K562 (cell line): Measurements from ENCODE around the gene MAST4. TPM values are rescaled to one million over a fixed set of nuclear protein-coding genes. Genes with fewer than 3 reads are reported as not detected.

ENCODE experiments used
- ATAC-seq: fragments of 200-7000 bp; cut with Tn5 transposase; 3 replicates; pipeline ENCODE4 v1.9.1; 2020; ENCODE audit warnings: moderate library complexity
- BruUV-seq: library from RNA; stranded (reverse); fragments of 400-500 nt; replicated peaks from 2 replicates; lab custom pipeline; 2021; lab: Mats Ljungman, UMichigan
- CTCF ChIA-PET: fragments of 300-600 bp; formaldehyde crosslinking; extraction: SDS; loops from one replicate; lab custom pipeline; 2021; ENCODE audit warnings: low intra/inter-chr PET ratio; lab: Yijun Ruan, JAX
- POLR2A ChIA-PET: fragments of 300-600, 350-650 bp; sonication (Branson Sonifier 250); formaldehyde crosslinking; extraction: SDS; loops from one replicate; lab custom pipeline; 2021; ENCODE audit warnings: antibody characterized with exemption, inconsistent platforms; lab: Yijun Ruan, JAX
- DNase-seq, 4 experiments: peaks; one replicate each; pipeline versions ENCODE4 v3.0.0 to v3.0.0-alpha.2; 2011 to 2018; ENCODE audit warnings: low spot score in 3 of 4, mixed read lengths in 3 of 4; ENCODE audit errors: extremely low read depth in 1 of 4
- FAIRE-seq: peaks from 2 replicates; lab custom pipeline; 2011; peaks lifted over from hg19 to GRCh38; lab: Jason Lieb, UNC
- H2AFZ ChIP-seq: 2 replicates; pipeline ENCODE4 v1.6.0; 2011; ENCODE audit warnings: low read depth, low read length, control low read depth, inconsistent platforms
- H3K27ac ChIP-seq: fragments of 200-600 bp; 3 replicates; pipeline ENCODE4 v1.8.0; 2011; ENCODE audit warnings: low read depth, mild to moderate bottlenecking, control low read depth, inconsistent platforms, low read length, moderate library complexity, mixed read lengths; ENCODE audit errors: extremely low read depth
- H3K27me3 ChIP-seq, 2 experiments: fragments of 300-600 bp in 1 of 2; 2 replicates in 1 of 2; 3 replicates in 1 of 2; pipeline versions ENCODE4 v1.6.0 to v1.8.0; 2011; ENCODE audit warnings: inconsistent platforms in 2 of 2, low read length in 2 of 2, mild to moderate bottlenecking in 1 of 2, mixed read lengths in 1 of 2, moderate library complexity in 1 of 2; ENCODE audit not compliant: control insufficient read depth in 2 of 2, insufficient read depth in 2 of 2
- H3K36me3 ChIP-seq: fragments of 300-600 bp; 3 replicates; pipeline ENCODE4 v1.8.0; 2011; ENCODE audit warnings: mild to moderate bottlenecking, low read length, inconsistent platforms; ENCODE audit not compliant: control insufficient read depth, insufficient read depth
- H3K4me1 ChIP-seq, 2 experiments: fragments of 200-600 bp in 1 of 2; replicated peaks in 1 of 2; 2 replicates in 1 of 2; 3 replicates in 1 of 2; pipeline versions ENCODE4 v1.5.1 to v1.8.0; 2011; ENCODE audit warnings: inconsistent platforms in 2 of 2, low read length in 2 of 2, mild to moderate bottlenecking in 1 of 2, mixed read lengths in 1 of 2, moderate library complexity in 1 of 2; ENCODE audit not compliant: control insufficient read depth in 2 of 2, insufficient read depth in 2 of 2
- H3K4me2 ChIP-seq: 2 replicates; pipeline ENCODE4 v1.6.1; 2011; ENCODE audit warnings: low read length, control low read depth, inconsistent platforms, mixed read lengths; ENCODE audit not compliant: insufficient read depth
- H3K4me3 ChIP-seq: fragments of 200-600 bp; sonication (generic), shearing (Covaris generic); 2 replicates; pipeline ENCODE4 v1.5.1; 2016; ENCODE audit warnings: control low read depth, inconsistent platforms
- H3K79me2 ChIP-seq: fragments of 200-600 bp; 3 replicates; pipeline ENCODE4 v1.8.0; 2011; ENCODE audit warnings: low read length, inconsistent platforms; ENCODE audit not compliant: control insufficient read depth, insufficient read depth
- H3K9ac ChIP-seq, 2 experiments: 2 replicates each; pipeline versions ENCODE4 v1.6.0 to v1.6.1; 2011; ENCODE audit warnings: low read depth in 2 of 2, low read length in 2 of 2, control low read depth in 1 of 2, inconsistent platforms in 1 of 2, mild to moderate bottlenecking in 1 of 2, mixed read lengths in 1 of 2; ENCODE audit not compliant: insufficient read depth in 1 of 2
- H3K9me1 ChIP-seq: one replicate; pipeline ENCODE4 v1.6.0; 2011; ENCODE audit warnings: inconsistent platforms, mild to moderate bottlenecking, low read length, moderate library complexity; ENCODE audit not compliant: control insufficient read depth, insufficient read depth
- H3K9me3 ChIP-seq: replicated peaks from 2 replicates; pipeline ENCODE4 v1.5.1; 2011; ENCODE audit warnings: low read depth, low read length, inconsistent platforms; ENCODE audit not compliant: control insufficient read depth, insufficient read depth
- H4K20me1 ChIP-seq: replicated peaks from 2 replicates; pipeline ENCODE4 v1.6.1; 2011; ENCODE audit warnings: low read length, inconsistent platforms, mixed read lengths; ENCODE audit not compliant: control insufficient read depth, insufficient read depth
- MIER1 ChIP-seq: fragments of 450-650 bp; IDR thresholded peaks from 2 replicates; pipeline ENCODE4 v1.6.1; 2016; ENCODE audit warnings: antibody characterized with exemption, mild to moderate bottlenecking, low read depth
- SP1 ChIP-seq: sonication (generic); formaldehyde crosslinking; IDR thresholded peaks from 2 replicates; pipeline ENCODE4 v1.8.1; 2022; ENCODE audit warnings: mild to moderate bottlenecking, missing genetic modification reagents
- SP2 ChIP-seq: IDR thresholded peaks from 2 replicates; pipeline ENCODE4 v1.6.1; 2011; ENCODE audit warnings: mild to moderate bottlenecking, low read depth, low read length, moderate library complexity; ENCODE audit not compliant: poor library complexity, severe bottlenecking; ENCODE audit errors: extremely low read depth
- TOE1 ChIP-seq, 2 experiments: fragments of 450-650 bp in 1 of 2; sonication (generic) in 1 of 2; formaldehyde crosslinking in 1 of 2; IDR thresholded peaks; 2 replicates each; pipeline versions ENCODE4 v1.7.1 to v1.8.0; 2016 to 2022; ENCODE audit warnings: borderline replicate concordance in 2 of 2, mild to moderate bottlenecking in 2 of 2, antibody characterized with exemption in 1 of 2, inconsistent platforms in 1 of 2, low read depth in 1 of 2, missing genetic modification reagents in 1 of 2, moderate library complexity in 1 of 2
- ZFP30 ChIP-seq: fragments of 250-450 bp; sonication (Bioruptor Pico); IDR thresholded peaks from 2 replicates; pipeline ENCODE4 v1.8.0; 2022; ENCODE audit warnings: moderate library complexity, mild to moderate bottlenecking, inconsistent platforms, borderline replicate concordance
- WGBS: fragments of 100-300 bp; shearing (Covaris generic); methylation state at CpG from one replicate; pipeline ENCODE4 v1.1.6; 2016; ENCODE audit warnings: low coverage, mixed read lengths; ENCODE audit not compliant: insufficient coverage; ENCODE audit errors: missing lambda C conversion rate; 5-methylcytosine and 5-hydroxymethylcytosine counted together
- in situ Hi-C: fragments of 300-500 bp; cut with MboI; formaldehyde crosslinking; loops from 4 replicates; pipeline ENCODE4 v1.15.0; 2018; ENCODE audit warnings: inconsistent platforms, mixed read lengths
- intact Hi-C: fragments of 100-400 bp; cut with micrococcal nuclease; formaldehyde crosslinking; loops from 2 replicates; pipeline ENCODE4 v1.14.2; 2022
- polyA plus RNA-seq, 8 experiments: library from polyadenylated mRNA; depleted of rRNA in 4 of 8; stranded (reverse) in 5 of 8; unstranded in 3 of 8; fragments of >200 nt; fragmentation: Nextera tagmentation in 2 of 8; fragmentation: Illumina TruSeq in 1 of 8; extraction: Ambion mirVana in 2 of 8; extraction: Trizol in 1 of 8; gene quantifications; 2 replicates each; pipeline versions ENCODE4 v1.2.1 to v1.2.3, GENCODE V29; 2011 to 2014; ENCODE audit warnings: inconsistent platforms in 1 of 8, missing spikeins in 1 of 8
- total RNA-seq, 7 experiments: library from RNA; depleted of rRNA in 6 of 7; stranded (reverse); fragments of >200 nt in 6 of 7; fragmentation: Illumina TruSeq in 2 of 7; extraction: Trizol in 2 of 7; gene quantifications; 2 replicates each; pipeline versions ENCODE4 v1.2.1 to v1.2.3, GENCODE V29; 2011 to 2021; ENCODE audit warnings: low replicate concordance in 1 of 7
- TF ChIP-seq, protein P1 (sequence below), 2 experiments: fragments of 150-350 bp in 1 of 2; IDR thresholded peaks; 2 replicates each; pipeline ENCODE4 v1.6.1; 2012 to 2016; ENCODE audit warnings: low read depth in 2 of 2, low read length in 2 of 2, mild to moderate bottlenecking in 1 of 2, moderate library complexity in 1 of 2
- TF ChIP-seq, protein P2 (sequence below), 2 experiments: fragments of 250-450 bp in 1 of 2; fragments of 450-650 bp in 1 of 2; sonication (Bioruptor Pico) in 1 of 2; IDR thresholded peaks; 2 replicates each; pipeline versions ENCODE4 v1.6.1 to v1.8.0; 2016 to 2021; ENCODE audit warnings: mild to moderate bottlenecking in 2 of 2, moderate library complexity in 2 of 2, missing compliant biosample characterization in 1 of 2, missing genetic modification characterization in 1 of 2
- TF ChIP-seq, protein P3 (sequence below): sonication (generic); formaldehyde crosslinking; IDR thresholded peaks from 2 replicates; pipeline ENCODE4 v1.9.0; 2022; ENCODE audit warnings: mild to moderate bottlenecking, missing genetic modification reagents

The MAST4 gene
- total and polyA plus RNA-seq, 9 of the 15 experiments (the other 6 are each of a cell fraction or from before 2014, with no cell fraction given), result 0.88 to 10.1 (median 5.2) TPM

DNA sequence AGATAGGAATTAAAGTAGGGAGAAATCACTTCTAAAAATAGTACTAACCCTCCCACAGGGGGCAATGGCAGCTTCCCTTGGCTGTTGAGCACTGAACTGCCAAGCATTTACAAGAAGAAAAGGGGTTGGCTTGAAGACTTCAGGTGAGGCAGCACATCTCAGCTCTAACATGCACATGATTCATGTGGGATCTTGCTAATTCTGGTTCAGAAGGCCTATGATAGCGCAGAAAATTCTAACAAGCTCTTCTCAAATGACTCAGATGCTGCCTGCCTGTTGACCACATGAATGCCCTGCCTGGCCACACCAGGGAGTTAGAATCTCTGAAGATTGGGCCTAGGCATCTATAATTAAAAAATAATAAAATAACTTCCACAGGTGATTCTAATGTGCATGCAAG lies 577.8 kb downstream of the MAST4 start:
- no peak overlapping the region for H2AFZ ChIP-seq
- no peaks in the 10 kb centered on the region for H3K79me2 ChIP-seq
- H3K27ac ChIP-seq, result no peak overlapping the region
- H4K20me1 ChIP-seq, result no peaks in the 10 kb centered on the region
- WGBS, result 41% methylated on average over 1 of the region's 1 CpG
- no peaks in the 10 kb centered on the region for H3K9me1 ChIP-seq
- ATAC-seq (no peak), FAIRE-seq (no peak), DNase-seq (no peak)
- H3K9ac ChIP-seq, result no peak overlapping the region
- no peaks in the 10 kb centered on the region for H3K9me3 ChIP-seq
- H3K4me1 ChIP-seq, result no peaks in the 10 kb centered on the region
- in situ Hi-C loops (no loop called here), intact Hi-C loops (no loop called here)
- H3K4me3 ChIP-seq, result no peak overlapping the region
- H3K36me3 ChIP-seq, result no peaks in the 10 kb centered on the region
- TF ChIP-seq, protein P1, sequence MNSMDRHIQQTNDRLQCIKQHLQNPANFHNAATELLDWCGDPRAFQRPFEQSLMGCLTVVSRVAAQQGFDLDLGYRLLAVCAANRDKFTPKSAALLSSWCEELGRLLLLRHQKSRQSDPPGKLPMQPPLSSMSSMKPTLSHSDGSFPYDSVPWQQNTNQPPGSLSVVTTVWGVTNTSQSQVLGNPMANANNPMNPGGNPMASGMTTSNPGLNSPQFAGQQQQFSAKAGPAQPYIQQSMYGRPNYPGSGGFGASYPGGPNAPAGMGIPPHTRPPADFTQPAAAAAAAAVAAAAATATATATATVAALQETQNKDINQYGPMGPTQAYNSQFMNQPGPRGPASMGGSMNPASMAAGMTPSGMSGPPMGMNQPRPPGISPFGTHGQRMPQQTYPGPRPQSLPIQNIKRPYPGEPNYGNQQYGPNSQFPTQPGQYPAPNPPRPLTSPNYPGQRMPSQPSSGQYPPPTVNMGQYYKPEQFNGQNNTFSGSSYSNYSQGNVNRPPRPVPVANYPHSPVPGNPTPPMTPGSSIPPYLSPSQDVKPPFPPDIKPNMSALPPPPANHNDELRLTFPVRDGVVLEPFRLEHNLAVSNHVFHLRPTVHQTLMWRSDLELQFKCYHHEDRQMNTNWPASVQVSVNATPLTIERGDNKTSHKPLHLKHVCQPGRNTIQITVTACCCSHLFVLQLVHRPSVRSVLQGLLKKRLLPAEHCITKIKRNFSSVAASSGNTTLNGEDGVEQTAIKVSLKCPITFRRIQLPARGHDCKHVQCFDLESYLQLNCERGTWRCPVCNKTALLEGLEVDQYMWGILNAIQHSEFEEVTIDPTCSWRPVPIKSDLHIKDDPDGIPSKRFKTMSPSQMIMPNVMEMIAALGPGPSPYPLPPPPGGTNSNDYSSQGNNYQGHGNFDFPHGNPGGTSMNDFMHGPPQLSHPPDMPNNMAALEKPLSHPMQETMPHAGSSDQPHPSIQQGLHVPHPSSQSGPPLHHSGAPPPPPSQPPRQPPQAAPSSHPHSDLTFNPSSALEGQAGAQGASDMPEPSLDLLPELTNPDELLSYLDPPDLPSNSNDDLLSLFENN (IDR thresholded peaks at IDR 0.05; ENCODE audit: low read depth in 2 of 2, low read length in 2 of 2), result no peak
- TF ChIP-seq SP2, result no peak
- TF ChIP-seq ZFP30 (CRISPR knock-in tag), result no peak
- TF ChIP-seq, protein P2, sequence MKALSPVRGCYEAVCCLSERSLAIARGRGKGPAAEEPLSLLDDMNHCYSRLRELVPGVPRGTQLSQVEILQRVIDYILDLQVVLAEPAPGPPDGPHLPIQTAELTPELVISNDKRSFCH (CRISPR knock-in tag; IDR thresholded peaks at IDR 0.05), result no peak
- TF ChIP-seq, protein P2 (tag; IDR thresholded peaks at IDR 0.05), result no peak
- TF ChIP-seq TOE1 (IDR thresholded peaks at IDR 0.05; ENCODE audit: borderline replicate concordance), result no peak
- TF ChIP-seq TOE1 (CRISPR knock-in tag; IDR thresholded peaks at IDR 0.05; ENCODE audit: borderline replicate concordance, low read depth), result no peak
- TF ChIP-seq SP1, result no peak
- no peak for TF ChIP-seq MIER1
- TF ChIP-seq, protein P3, sequence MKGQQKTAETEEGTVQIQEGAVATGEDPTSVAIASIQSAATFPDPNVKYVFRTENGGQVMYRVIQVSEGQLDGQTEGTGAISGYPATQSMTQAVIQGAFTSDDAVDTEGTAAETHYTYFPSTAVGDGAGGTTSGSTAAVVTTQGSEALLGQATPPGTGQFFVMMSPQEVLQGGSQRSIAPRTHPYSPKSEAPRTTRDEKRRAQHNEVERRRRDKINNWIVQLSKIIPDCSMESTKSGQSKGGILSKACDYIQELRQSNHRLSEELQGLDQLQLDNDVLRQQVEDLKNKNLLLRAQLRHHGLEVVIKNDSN (CRISPR knock-in tag), result no peak
- no TSS peak for BruUV-seq
- CTCF ChIA-PET, result no interaction called here
- no peaks in the 10 kb centered on the region; a peak in 1 of 5 replicates for H3K27me3 ChIP-seq
- H3K4me2 ChIP-seq, result no peak overlapping the region
- POLR2A ChIA-PET, result no interaction called here
